ENCODE data around the gene CCDC171.
"Not testable (repeated sequence)": the region's sequence is repeated elsewhere in the genome, so short reads cannot be mapped to it uniquely, and the experiment has no call there.

Gene CCDC171

DNA sequence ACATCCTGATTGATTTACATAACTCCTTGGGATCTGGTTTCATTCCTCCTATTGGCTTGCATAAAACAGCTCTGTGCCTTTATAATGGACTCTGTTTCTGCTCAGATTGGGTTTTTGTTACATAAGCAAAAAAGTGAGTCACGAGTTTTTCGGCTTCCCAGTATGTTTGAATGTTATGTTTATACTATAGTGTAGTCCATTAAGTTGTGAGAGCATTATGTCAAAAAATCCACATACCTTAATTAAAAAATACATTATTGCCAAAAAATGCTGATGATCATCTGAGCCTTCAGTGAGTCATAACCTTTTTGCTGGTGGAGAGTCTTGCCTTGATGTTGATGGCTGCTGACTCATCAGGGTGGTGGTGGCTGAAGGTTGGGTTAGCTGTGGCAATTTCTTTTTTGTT lies 144.6 kb downstream of the CCDC171 start:
- no peak for DNase-seq

DNA sequence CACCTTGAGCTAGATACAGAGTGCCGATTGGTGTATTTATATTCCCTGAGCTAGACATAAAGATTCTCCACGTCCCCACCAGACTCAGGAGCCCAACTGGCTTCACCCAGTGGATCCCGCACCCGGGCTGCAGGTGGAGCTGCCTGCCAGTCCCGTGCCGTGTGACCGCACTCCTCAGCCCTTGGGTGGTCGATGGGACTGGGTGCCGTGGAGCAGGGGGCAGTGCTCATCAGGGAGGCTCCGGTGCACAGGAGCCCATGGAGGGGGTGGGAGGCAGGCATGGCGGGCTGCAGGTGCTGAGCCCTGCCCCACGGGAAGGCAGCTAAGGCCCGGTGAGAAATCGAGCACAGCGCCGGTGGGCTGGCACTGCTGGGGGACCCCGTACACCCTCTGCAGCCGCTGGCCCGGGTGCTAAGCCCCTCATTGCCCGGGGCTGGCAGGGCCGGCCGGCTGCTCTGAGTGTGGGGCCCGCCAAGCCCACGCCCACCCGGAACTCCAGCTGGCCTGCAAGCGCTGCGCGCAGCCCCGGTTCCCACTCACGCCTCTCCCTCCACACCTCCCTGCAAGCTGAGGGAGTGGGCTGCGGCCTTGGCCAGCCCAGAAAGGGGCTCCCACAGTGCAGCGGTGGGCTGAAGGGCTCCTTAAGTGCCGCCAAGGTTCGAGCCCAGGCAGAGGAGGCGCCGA lies 147.2 kb downstream of the CCDC171 start:
- not testable (repeated sequence) for DNase-seq

GRCh38 chr9:15707000-15707399 lies 154.2 kb downstream of the CCDC171 start:
- no peak for DNase-seq

DNA sequence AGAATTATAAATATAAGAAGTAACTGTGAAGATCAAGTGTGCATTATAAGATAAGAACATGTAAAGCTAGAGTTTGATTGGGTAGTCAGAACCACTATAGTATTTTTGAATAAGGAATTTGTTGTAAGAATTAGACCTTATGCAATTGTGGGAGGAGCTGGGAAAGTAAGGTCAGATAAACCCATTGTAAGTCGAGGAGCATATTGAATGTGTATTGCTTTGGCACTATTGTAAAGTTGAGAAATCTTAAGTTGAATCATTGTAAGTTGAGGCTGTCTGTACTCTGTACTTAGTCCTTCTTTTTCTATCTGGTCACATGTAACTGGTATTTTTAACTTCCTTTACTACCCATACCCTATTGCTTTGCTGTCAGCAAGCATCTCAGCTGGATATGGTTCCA lies 158.7 kb downstream of the CCDC171 start:
- no peak for DNase-seq

- DNase-seq, result no peak
Measured at GRCh38 chr9:15711931-15712330, 159.1 kb downstream of the CCDC171 start.

DNA sequence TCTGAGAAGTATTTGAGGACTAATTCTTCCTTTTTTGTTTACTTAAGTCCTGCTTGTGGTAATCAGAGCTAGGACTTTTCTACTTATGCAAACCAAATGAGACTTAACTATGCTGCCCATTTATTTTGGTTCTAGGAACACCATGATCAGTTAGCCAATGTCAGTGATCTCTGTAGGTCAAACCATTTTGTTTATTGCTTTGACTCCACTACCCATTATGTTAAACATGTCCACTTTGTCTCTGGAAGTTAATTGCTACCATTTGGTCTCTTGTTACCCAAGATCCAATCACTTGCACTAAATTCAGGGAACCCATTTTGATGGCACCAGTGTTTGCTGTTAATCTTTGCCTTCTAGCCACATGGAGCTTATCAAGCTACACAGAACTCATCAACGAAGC lies 161.9 kb downstream of the CCDC171 start:
- no peak for DNase-seq

DNA sequence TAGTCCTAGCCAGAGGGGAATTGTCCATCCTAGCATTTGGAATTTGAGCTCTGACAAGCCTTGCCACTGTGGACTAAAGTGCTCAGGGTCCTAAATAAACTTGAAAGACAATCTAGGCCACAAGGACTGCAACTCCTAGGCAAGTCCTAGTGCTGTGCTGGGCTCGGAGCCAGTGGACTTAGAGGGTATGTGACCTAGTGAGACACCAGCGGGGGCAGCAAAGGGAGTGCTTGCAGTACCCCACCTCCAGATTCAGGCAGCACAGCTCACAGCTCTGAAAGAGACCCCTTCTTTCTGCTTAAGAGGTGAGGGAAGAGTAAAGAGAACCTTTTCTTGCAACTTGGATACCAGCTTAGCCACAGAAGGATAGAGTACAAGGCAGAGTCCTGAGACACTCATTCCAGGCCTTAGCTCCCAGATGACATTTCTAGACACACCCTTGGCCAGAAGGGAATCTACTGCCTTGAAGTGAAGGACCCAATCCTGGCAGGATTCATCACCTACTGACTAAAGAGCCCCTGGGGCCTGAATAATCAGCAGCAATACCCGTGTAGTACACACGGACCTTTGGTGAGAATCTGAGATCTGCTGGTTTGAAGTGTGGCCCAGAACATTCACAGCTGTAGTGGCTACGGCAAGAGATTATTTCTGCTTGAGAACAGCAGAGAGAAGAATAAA lies 164.6 kb downstream of the CCDC171 start:
- no peak for DNase-seq

- DNase-seq, result no peak
Measured at GRCh38 chr9:15718423-15718822, 165.6 kb downstream of the CCDC171 start.

GRCh38 chr9:15720861-15721260 lies 168.0 kb downstream of the CCDC171 start:
- DNase-seq, result no peak

GRCh38 chr9:15722888-15723287 lies 170.0 kb downstream of the CCDC171 start:
- DNase-seq, result no peak

DNA sequence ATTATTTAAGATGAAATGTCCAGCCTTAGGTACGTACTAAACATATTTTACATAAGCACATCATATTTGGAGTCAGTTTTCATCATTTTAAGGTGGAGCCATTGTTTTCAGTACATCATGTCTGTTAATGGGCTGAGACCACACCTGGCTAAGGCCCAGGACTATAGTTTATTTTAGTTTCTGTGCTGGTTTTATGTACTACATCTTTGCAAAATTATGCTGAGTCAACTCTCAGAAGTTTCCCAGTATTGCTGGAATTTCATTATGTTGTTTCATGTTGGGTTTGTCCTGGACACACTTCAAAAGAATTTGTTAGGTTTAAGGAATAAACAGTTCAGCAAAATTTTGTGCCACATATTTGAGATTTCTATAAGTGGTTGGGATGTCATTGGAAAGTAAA lies 171.2 kb downstream of the CCDC171 start:
- no peak for DNase-seq

- no peak for DNase-seq
Measured at GRCh38 chr9:15724612-15725011, 171.8 kb downstream of the CCDC171 start.

DNA sequence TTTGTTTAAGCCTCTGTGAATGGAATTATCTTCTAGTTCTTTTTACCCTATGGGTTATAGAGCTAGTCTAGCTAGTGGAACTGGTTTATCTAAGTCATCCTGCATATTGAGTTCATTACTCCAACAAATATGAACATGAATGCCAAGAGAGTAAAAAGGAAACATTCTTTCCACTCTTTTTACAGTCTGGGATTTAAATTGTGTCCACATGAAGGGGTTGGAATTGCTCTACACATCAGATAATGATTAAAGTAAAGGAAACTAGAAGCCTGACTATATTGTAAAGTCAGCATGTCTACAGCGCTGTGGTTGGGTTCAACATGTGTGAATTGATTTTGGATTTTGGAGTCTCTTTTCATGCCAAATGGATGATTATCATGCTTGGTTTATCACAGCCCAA lies 173.1 kb downstream of the CCDC171 start:
- no peak for DNase-seq

GRCh38 chr9:15729507-15729906 lies 176.7 kb downstream of the CCDC171 start:
- no peak for DNase-seq

DNA sequence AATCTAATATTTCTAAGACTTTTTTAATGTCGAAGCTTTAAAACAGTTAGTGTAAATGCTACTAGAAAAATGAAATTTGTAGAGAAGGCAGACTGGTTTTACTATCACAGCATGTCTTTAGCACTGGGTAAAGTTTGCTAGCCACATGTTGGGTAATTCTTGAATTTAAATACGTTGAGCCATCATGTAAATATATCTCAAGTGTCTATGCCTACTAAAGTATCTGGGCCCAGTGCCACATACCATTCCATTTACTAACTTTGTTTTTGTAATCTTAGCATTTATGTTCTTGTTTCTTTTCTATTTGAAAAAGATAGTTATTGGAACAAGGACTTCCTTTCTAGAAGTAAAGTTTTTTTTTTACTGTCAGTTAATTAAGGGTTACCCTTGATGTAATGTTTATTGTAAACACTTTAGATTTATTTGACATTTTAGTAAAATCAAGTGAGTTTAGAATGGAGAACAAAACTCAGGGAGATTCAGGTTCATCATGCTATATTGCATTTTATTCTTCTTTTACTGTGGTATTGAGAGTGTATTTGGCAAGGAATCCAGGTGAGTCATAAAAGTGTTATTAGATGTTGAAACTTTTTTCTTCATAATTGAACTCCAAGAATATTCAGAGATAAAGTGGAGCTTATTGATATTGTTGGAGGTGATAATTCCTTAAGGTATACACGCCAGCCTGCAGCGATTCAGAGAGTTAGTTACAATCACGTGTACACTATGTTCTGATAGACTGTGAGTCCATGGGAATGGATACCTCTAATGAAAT lies 182.4 kb downstream of the CCDC171 start:
- DNase-seq, result no peak

DNA sequence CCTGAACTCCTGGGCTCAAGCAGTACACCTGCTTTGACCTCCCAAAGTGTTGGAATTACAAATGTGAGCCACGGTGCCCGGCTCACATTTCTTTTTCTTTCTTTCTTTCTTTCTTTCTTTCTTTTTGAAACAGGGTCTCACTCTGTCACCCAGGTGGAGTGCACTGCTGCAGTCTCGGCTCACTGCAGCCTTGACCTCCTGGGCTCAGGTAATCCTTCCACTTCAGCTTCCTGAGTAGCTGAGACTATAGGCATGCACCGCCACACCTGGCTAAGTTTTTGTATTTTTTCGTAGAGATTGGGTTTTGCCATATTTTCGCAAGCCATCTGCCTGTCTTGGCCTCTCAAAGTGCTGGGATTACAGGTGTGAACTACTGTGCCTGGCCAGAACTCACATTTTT lies 183.7 kb downstream of the CCDC171 start:
- DNase-seq, result no peak

- DNase-seq, result no peak
Measured at GRCh38 chr9:15738011-15738410, 185.2 kb downstream of the CCDC171 start.

- DNase-seq, result no peak
Measured at GRCh38 chr9:15741015-15741414, 188.2 kb downstream of the CCDC171 start.

DNA sequence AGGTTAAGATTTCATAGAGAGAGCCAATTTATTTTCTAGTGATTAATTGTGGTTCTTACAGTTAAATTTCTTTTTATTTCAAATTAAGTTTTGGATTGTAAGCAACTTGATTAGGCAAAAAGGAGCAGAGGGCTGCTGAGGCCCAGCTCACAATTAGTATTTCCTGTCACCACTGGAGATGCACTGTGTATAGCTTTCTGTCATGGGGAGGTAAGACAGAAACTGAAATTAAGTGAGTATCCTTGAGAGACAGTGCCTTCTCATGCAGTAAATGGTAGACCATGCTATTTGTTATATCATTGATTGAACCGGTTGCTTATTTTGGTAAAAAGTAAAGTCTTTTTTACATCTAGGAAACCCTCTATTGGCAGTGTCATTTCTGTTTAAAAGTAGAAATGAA lies 190.7 kb downstream of the CCDC171 start:
- DNase-seq, result no peak

- DNase-seq, result no peak
Measured at GRCh38 chr9:15744196-15744595, 191.4 kb downstream of the CCDC171 start.

- no peak for DNase-seq
Measured at GRCh38 chr9:15746905-15747304, 194.1 kb downstream of the CCDC171 start.

- DNase-seq, result no peak
Measured at GRCh38 chr9:15755660-15756059, 202.8 kb downstream of the CCDC171 start.

DNA sequence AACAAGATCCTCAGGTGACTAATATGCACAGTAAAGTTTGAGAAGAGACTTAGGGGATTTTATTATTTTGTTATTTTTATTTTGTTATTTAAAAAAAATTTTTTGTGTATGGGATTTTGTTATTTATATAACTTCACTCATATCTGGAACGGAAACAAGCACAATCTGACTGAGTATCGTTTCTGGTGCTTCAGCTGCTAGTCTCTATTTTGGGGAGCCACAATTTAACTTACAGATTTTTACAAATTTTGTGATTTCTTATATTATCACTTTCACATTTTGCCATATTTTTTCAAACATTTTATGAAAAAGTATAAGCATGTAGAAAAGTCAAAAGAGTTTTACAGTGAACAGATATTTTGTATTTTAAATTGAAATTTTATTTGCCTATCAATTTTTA lies 208.7 kb downstream of the CCDC171 start:
- DNase-seq, result no peak

DNA sequence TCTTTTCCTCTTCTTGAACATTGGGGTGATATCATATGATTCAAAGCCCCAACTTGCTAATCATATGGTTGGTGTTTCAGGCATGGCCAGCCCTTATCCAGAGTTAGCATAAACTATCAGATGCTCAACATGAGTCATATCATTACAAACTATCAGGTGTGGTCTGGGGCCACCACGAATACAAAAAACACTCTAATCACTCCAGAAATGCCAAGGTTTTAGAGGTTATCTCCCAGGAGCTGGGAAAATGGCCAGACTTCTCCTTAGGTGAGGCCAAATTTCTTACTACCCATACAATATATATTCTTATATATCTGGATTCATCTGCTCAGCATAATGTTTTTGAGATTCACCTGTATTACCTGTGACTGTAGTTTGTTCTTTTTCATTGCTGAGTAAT lies 210.5 kb downstream of the CCDC171 start:
- DNase-seq, result no peak
